Adrenal gland (tissue), 5 donors: ENCODE measurements around the gene GALE.

Source experiments
- POLR2A ChIP-seq, 2 donors: fragments of 450-650 bp; IDR thresholded peaks; one replicate each; pipeline ENCODE4 v1.6.1; 2017; ENCODE audit warnings: antibody characterized with exemption in 2 of 2, mild to moderate bottlenecking in 2 of 2, moderate library complexity in 1 of 2
- TF ChIP-seq, protein P1 (sequence below), 6 experiments: fragments of 450-650 bp in 4 of 6; fragments of 200-600 bp in 2 of 6; sonication (generic) in 1 of 6; IDR thresholded peaks; 1 replicate in 5 of 6; 2 replicates in 1 of 6; pipeline versions ENCODE4 v1.5.1 to v1.8.0; 2016 to 2021; ENCODE audit warnings: antibody characterized with exemption in 6 of 6, mild to moderate bottlenecking in 2 of 6, moderate library complexity in 1 of 6
- donor health status: DM: no; HTN: no; CAD: no.

DNA sequence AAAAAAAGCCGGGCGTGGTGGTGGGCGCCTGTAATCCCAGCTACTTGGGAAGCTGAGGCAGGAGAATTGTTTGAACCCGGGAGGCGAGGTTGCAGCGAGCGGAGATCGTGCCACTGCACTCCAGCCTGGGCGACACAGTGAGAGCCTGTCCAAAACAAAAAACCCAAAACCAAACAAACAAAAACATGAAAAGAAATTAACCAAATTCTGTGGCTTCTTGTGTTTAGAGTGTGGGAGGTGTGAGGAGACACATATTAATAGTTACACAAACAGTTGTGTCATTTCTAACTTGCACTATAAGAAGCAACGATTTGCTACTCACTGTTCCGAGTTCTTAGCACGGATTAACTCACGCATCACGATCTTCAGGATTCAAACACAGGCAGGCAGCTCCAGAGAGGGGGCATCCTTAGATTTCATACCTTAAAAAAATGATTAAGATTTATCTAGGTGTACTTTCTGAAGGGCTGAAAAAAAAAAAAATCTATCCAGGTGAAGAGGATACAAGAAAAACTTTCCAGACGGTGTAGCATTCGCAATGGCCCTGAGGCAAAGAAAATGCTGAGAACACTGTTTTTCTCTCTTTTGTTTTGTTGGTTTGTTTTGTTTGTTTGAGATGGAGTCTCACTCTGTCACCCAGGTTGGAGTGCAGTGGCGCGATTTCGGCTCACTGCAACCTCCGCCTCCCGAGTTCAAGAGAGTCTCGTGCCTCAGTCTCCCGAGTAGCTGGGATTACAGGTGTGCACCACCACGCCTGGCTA lies 25.4 kb upstream of the GALE start:
- TF ChIP-seq POLR2A (IDR thresholded peaks at IDR 0.05): no peak
- TF ChIP-seq, protein P1, sequence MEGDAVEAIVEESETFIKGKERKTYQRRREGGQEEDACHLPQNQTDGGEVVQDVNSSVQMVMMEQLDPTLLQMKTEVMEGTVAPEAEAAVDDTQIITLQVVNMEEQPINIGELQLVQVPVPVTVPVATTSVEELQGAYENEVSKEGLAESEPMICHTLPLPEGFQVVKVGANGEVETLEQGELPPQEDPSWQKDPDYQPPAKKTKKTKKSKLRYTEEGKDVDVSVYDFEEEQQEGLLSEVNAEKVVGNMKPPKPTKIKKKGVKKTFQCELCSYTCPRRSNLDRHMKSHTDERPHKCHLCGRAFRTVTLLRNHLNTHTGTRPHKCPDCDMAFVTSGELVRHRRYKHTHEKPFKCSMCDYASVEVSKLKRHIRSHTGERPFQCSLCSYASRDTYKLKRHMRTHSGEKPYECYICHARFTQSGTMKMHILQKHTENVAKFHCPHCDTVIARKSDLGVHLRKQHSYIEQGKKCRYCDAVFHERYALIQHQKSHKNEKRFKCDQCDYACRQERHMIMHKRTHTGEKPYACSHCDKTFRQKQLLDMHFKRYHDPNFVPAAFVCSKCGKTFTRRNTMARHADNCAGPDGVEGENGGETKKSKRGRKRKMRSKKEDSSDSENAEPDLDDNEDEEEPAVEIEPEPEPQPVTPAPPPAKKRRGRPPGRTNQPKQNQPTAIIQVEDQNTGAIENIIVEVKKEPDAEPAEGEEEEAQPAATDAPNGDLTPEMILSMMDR (IDR thresholded peaks at IDR 0.05): no peak
